DOHH2 (cell line): Measurements from ENCODE around the gene INSYN2B.

Experiments
- EZH2phosphoT487 ChIP-seq: fragments of 200-600 bp; sonication (generic); IDR thresholded peaks from 2 replicates; pipeline ENCODE4 v1.6.1; 2017; ENCODE audit warnings: borderline replicate concordance, mild to moderate bottlenecking, antibody characterized with exemption, low read length, moderate library complexity, mixed read lengths
- TF ChIP-seq, protein P1 (sequence below): fragments of 200-600 bp; sonication (generic); IDR thresholded peaks from one replicate; pipeline ENCODE4 v1.5.1; 2014; ENCODE audit warnings: antibody characterized with exemption, mild to moderate bottlenecking, low read depth, low read length; ENCODE audit not compliant: poor library complexity, severe bottlenecking

DNA sequence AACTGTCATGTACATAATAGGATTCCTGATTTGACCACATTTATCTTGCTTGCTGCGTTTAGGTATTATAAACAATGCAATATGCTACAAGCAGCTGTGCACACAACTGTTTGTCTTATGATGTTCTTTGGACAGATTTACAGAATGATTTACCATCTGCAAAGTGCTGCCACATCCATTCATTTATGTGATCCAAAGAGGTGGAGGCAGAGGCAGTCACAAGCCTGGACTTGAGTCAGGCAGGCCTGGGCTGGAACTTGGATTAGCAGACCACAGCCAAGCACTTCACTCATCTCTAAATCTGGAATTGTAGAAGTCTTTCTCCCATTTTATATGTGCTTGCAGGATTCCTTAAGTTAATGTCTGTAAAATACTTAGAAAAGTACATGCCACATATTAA is 149.0 kb downstream of the INSYN2B start:
- TF ChIP-seq, protein P1, sequence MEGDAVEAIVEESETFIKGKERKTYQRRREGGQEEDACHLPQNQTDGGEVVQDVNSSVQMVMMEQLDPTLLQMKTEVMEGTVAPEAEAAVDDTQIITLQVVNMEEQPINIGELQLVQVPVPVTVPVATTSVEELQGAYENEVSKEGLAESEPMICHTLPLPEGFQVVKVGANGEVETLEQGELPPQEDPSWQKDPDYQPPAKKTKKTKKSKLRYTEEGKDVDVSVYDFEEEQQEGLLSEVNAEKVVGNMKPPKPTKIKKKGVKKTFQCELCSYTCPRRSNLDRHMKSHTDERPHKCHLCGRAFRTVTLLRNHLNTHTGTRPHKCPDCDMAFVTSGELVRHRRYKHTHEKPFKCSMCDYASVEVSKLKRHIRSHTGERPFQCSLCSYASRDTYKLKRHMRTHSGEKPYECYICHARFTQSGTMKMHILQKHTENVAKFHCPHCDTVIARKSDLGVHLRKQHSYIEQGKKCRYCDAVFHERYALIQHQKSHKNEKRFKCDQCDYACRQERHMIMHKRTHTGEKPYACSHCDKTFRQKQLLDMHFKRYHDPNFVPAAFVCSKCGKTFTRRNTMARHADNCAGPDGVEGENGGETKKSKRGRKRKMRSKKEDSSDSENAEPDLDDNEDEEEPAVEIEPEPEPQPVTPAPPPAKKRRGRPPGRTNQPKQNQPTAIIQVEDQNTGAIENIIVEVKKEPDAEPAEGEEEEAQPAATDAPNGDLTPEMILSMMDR = no peak
- no peak for TF ChIP-seq EZH2phosphoT487
